PC-3 (cell line): ENCODE results near the gene DLGAP1.

Source experiments
- EZH2 ChIP-seq: fragments of 300-600 bp; sonication (generic); IDR thresholded peaks from one replicate; pipeline ENCODE4 v1.6.1; 2017; ENCODE audit warnings: antibody characterized with exemption, mild to moderate bottlenecking, low read length; ENCODE audit not compliant: unreplicated experiment
- TF ChIP-seq, protein P1 (sequence below): fragments of 300-600 bp; sonication (generic); conservative IDR thresholded peaks from 2 replicates; pipeline ENCODE4 v1.5.1; 2017; ENCODE audit warnings: antibody characterized with exemption, low read depth, mild to moderate bottlenecking, low read length

DNA sequence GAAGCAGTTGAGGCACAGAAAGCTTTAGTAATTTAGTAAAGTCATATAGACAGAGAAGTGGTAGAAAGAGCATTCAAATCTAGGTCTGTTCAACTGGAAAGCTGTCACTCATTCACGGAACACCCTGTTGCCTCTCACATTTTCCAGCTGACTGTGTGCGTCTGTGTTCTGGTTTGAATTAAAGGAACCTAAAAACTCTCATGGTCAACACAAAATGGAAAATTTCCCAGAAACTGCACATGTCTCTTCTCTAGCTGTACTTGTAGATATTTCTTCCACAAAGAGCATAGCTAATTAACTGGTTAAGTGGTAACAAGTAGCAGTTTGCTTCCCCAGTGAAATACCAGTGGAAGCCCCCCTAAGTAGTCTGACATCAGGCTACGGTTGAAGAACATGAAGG lies 614.3 kb downstream of the DLGAP1 start:
- TF ChIP-seq, protein P1, sequence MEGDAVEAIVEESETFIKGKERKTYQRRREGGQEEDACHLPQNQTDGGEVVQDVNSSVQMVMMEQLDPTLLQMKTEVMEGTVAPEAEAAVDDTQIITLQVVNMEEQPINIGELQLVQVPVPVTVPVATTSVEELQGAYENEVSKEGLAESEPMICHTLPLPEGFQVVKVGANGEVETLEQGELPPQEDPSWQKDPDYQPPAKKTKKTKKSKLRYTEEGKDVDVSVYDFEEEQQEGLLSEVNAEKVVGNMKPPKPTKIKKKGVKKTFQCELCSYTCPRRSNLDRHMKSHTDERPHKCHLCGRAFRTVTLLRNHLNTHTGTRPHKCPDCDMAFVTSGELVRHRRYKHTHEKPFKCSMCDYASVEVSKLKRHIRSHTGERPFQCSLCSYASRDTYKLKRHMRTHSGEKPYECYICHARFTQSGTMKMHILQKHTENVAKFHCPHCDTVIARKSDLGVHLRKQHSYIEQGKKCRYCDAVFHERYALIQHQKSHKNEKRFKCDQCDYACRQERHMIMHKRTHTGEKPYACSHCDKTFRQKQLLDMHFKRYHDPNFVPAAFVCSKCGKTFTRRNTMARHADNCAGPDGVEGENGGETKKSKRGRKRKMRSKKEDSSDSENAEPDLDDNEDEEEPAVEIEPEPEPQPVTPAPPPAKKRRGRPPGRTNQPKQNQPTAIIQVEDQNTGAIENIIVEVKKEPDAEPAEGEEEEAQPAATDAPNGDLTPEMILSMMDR: no peak
- no peak for TF ChIP-seq EZH2
